Measurements from ENCODE around the gene SYNGR2. TPM values are rescaled to one million over a fixed set of nuclear protein-coding genes. Genes with fewer than 3 reads are reported as not detected.

SYNGR2 gene
- polyA plus RNA-seq, 3 donors: 270 to 402 (median 350) TPM

GRCh38 chr17:78164748-78165607 lies 3.4 kb upstream of the SYNGR2 start:
- Histone ChIP-seq H3K79me2 (ENCODE audit: insufficient read depth, low read length) (peaks cover 15% of the 10 kb centered on the region), H3K4me3 (replicated peaks in 1 of 3; ENCODE audit: low read depth in 2 of 3, low read length in 3 of 3) (no peak overlapping the region), H3K27me3 (ENCODE audit: control insufficient read depth in 2 of 2, insufficient read depth in 2 of 2, low read length in 2 of 2) (no peaks in the 10 kb centered on the region), H4K20me1 (ENCODE audit: insufficient read depth, low read length) (peaks cover 12% of the 10 kb centered on the region), H2AFZ (ENCODE audit: insufficient read depth, low read depth, low read length, poor library complexity, severe bottlenecking) (no peak overlapping the region), H3K9ac (ENCODE audit: insufficient read depth, low read length, poor library complexity, severe bottlenecking) (no peak overlapping the region), H3K4me1 (ENCODE audit: control insufficient read depth in 1 of 2, insufficient read depth in 2 of 2, low read length in 2 of 2) (peaks cover 16 to 24% of the 10 kb centered on the region in 2 donors), H3K36me3 (replicated peaks in 1 of 2; ENCODE audit: control insufficient read depth in 1 of 2, insufficient read depth in 2 of 2, low read length in 2 of 2) (no peaks in the 10 kb centered on the region), H3K27ac (ENCODE audit: low read depth in 1 of 2, low read length in 2 of 2) (no peak overlapping the region), H3K4me2 (replicated peaks; ENCODE audit: extremely low read depth, low read length, poor library complexity, severe bottlenecking) (no peak overlapping the region), H3K9me3 (replicated peaks in 1 of 2; ENCODE audit: control insufficient read depth in 1 of 2, insufficient read depth in 1 of 2, low read length in 2 of 2) (no peaks in the 10 kb centered on the region)
- Mint-ChIP-seq H3K27ac (no peak overlapping the region), H3K4me3 (no peak overlapping the region), H3K9me3 (peaks cover 0 to 3% (median 0%) of the 10 kb centered on the region in 7 donors), H3K27me3 (ENCODE audit: low read depth in 3 of 3) (peaks cover 0 to 4% (median 1%) of the 10 kb centered on the region in 3 donors), H3K36me3 (no peaks in the 10 kb centered on the region), H3K4me1 (peaks cover 26% of the 10 kb centered on the region)
- intact Hi-C loops (cut with micrococcal nuclease): no loop called here
- DNase-seq: no peak
- no peak for TF ChIP-seq CTCF (IDR thresholded peaks at IDR 0.05)
- WGBS (ENCODE audit: insufficient coverage): 95% methylated on average over 11 of the region's 16 CpGs

- Histone ChIP-seq H3K4me3 (replicated peaks in 1 of 3; ENCODE audit: low read depth in 2 of 3, low read length in 3 of 3) (no peak overlapping the region), H3K27ac (ENCODE audit: low read depth in 1 of 2, low read length in 2 of 2) (no peak overlapping the region), H3K4me1 (ENCODE audit: control insufficient read depth in 1 of 2, insufficient read depth in 2 of 2, low read length in 2 of 2) (peaks cover 28 to 35% of the 10 kb centered on the region in 2 donors), H3K4me2 (replicated peaks; ENCODE audit: extremely low read depth, low read length, poor library complexity, severe bottlenecking) (no peak overlapping the region), H3K79me2 (ENCODE audit: insufficient read depth, low read length) (peaks cover 29% of the 10 kb centered on the region), H4K20me1 (ENCODE audit: insufficient read depth, low read length) (peaks cover 26% of the 10 kb centered on the region), H3K9ac (ENCODE audit: insufficient read depth, low read length, poor library complexity, severe bottlenecking) (no peak overlapping the region), H2AFZ (ENCODE audit: insufficient read depth, low read depth, low read length, poor library complexity, severe bottlenecking) (no peak overlapping the region), H3K36me3 (replicated peaks in 1 of 2; ENCODE audit: control insufficient read depth in 1 of 2, insufficient read depth in 2 of 2, low read length in 2 of 2) (peaks cover 4 to 11% of the 10 kb centered on the region in 2 donors), H3K9me3 (replicated peaks in 1 of 2; ENCODE audit: control insufficient read depth in 1 of 2, insufficient read depth in 1 of 2, low read length in 2 of 2) (no peaks in the 10 kb centered on the region), H3K27me3 (ENCODE audit: control insufficient read depth in 2 of 2, insufficient read depth in 2 of 2, low read length in 2 of 2) (no peaks in the 10 kb centered on the region)
- intact Hi-C loops (cut with micrococcal nuclease): no loop called here
- WGBS (ENCODE audit: insufficient coverage): 50% methylated on average over 1 of the region's 6 CpGs
- H3K9me3 Mint-ChIP-seq: no peaks in the 10 kb centered on the region
- H3K27me3 Mint-ChIP-seq (ENCODE audit: low read depth in 3 of 3): peaks cover 0 to 4% (median 1%) of the 10 kb centered on the region in 3 donors
- peaks cover 7 to 13% of the 10 kb centered on the region in 2 donors for H3K36me3 Mint-ChIP-seq
- TF ChIP-seq CTCF (IDR thresholded peaks at IDR 0.05): no peak
- no peak overlapping the region for H3K27ac Mint-ChIP-seq
- H3K4me3 Mint-ChIP-seq: no peak overlapping the region
- no peak for DNase-seq
- peaks cover 33% of the 10 kb centered on the region for H3K4me1 Mint-ChIP-seq
Measured at GRCh38 chr17:78166416-78166815, 2.0 kb upstream of the SYNGR2 start.

All from CD14-positive monocyte (primary cell).